Measurements from ENCODE around the gene RALGDS. TPM values are rescaled to one million over a fixed set of nuclear protein-coding genes. Genes with fewer than 3 reads are reported as not detected.
"Not testable (repeated sequence)": the region's sequence is repeated elsewhere in the genome, so short reads cannot be mapped to it uniquely, and the experiment has no call there.

The RALGDS gene
- total and polyA plus RNA-seq, 2 donors (not counting 3 experiments of a cell fraction or from before 2014, with no cell fraction given), result 41.4 to 60.0 TPM

DNA sequence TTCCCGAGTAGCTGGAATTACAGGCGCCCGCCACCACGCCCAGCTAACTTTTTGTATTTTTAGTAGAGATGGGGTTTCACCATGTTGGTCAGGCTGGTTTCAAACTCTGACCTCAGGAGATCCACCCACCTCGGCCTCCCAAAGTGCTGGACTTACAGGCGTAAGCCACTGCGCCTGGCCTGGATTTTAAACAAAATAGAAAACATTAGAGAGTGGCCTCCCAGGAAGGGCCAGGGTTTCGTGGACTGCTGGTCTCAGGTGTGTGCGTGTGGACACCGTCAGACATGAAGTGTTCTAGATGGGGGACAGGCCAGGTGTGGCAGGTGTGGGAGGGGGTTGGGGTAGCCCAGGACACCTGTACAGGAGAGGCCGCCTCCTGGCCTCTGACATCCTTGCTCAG lies 49.7 kb upstream of the RALGDS start:
- Histone ChIP-seq H3K4me2 (ENCODE audit: insufficient read depth, low read length) (no peak overlapping the region), H3K27me3 (ENCODE audit: control insufficient read depth in 2 of 2, insufficient read depth in 2 of 2, low read length in 2 of 2) (peaks cover 8 to 13% of the 10 kb centered on the region in 2 experiments), H3K36me3 (ENCODE audit: control insufficient read depth in 2 of 2, extremely low read depth in 1 of 2, insufficient read depth in 2 of 2, low read length in 2 of 2) (no peaks in the 10 kb centered on the region), H3K9ac (replicated peaks; ENCODE audit: extremely low read depth, insufficient read depth, low read length) (no peak overlapping the region), H3K9me1 (replicated peaks; ENCODE audit: control insufficient read depth, extremely low read depth, insufficient read depth, low read length) (no peaks in the 10 kb centered on the region), H2AFZ (ENCODE audit: low read depth, low read length) (no peak overlapping the region), H4K20me1 (replicated peaks; ENCODE audit: control insufficient read depth, extremely low read depth, insufficient read depth, low read length) (no peaks in the 10 kb centered on the region), H3K4me1 (ENCODE audit: control insufficient read depth, extremely low read depth, insufficient read depth, low read length) (no peaks in the 10 kb centered on the region), H3K27ac (ENCODE audit: insufficient read depth, low read depth, low read length) (no peak overlapping the region), H3K9me3 (replicated peaks; ENCODE audit: control insufficient read depth, insufficient read depth, low read length) (no peaks in the 10 kb centered on the region), H3K79me2 (ENCODE audit: control insufficient read depth, insufficient read depth, low read length) (no peaks in the 10 kb centered on the region), H3K4me3 (replicated peaks in 1 of 3; ENCODE audit: insufficient read depth in 1 of 3, low read depth in 1 of 3, low read length in 3 of 3) (no peak overlapping the region)
- no peak for TF ChIP-seq EZH2 (IDR thresholded peaks at IDR 0.05; ENCODE audit: borderline replicate concordance, low read depth, low read length, severe bottlenecking)
- TF ChIP-seq POLR2A (IDR thresholded peaks at IDR 0.05; ENCODE audit: low read depth, low read length), result no peak
- no peak for TF ChIP-seq GATA2 (IDR thresholded peaks at IDR 0.05; ENCODE audit: insufficient read depth, insufficient read length, low read depth, low read length)
- ChIA-PET CTCF (interaction anchor here (1.0 to 2.9 kb wide), 2 partner anchors 12 to 16 kb away, joined by 3 to 9 read pairs; no protein-coding TSS in a partner anchor), POLR2A (no interaction called here)
- FAIRE-seq (no peak), DNase-seq (ENCODE audit: low read depth, low spot score) (no peak)
- dilution Hi-C loops (cut with MboI; ENCODE audit: extremely low pct_ligation_motif_present, low sequenced_read_pairs), result no loop called here
- intact Hi-C loops (cut with micrococcal nuclease), result no loop called here
- no TSS peak for BruUV-seq (replicated peaks)

DNA sequence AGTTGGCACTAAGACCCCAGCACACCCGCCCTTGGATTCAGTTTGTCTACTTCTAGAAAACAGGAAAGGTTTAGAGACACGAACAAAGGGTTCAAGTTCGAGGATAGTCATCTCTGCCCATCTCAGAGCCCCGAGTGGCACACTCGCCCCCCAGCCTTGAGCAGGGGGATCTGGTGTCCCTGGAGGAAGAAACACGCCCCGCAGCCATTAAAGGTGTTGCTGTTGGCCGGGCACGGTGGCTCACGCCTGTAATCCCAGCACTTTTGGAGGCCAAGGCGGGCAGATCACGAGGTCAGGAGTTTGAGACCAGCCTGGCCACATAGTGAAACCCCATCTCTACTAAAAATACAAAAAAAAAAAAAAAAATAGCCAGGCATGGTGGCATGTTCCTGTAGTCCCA lies 48.6 kb upstream of the RALGDS start:
- FAIRE-seq; intact Hi-C loops (cut with micrococcal nuclease): not testable (repeated sequence)

More for the DNA sequence above, 48.6 kb upstream of the RALGDS start:
- H3K4me3 ChIP-seq (replicated peaks in 1 of 3; ENCODE audit: insufficient read depth in 1 of 3, low read depth in 1 of 3, low read length in 3 of 3); DNase-seq (ENCODE audit: low read depth, low spot score); H3K27ac ChIP-seq (ENCODE audit: insufficient read depth, low read depth, low read length); H3K4me1 ChIP-seq (ENCODE audit: control insufficient read depth, extremely low read depth, insufficient read depth, low read length); H2AFZ ChIP-seq (ENCODE audit: low read depth, low read length); H3K36me3 ChIP-seq (ENCODE audit: control insufficient read depth in 2 of 2, extremely low read depth in 1 of 2, insufficient read depth in 2 of 2, low read length in 2 of 2); dilution Hi-C loops (cut with MboI; ENCODE audit: extremely low pct_ligation_motif_present, low sequenced_read_pairs); H3K27me3 ChIP-seq (ENCODE audit: control insufficient read depth in 2 of 2, insufficient read depth in 2 of 2, low read length in 2 of 2); BruUV-seq (replicated peaks); H3K9me1 ChIP-seq (replicated peaks; ENCODE audit: control insufficient read depth, extremely low read depth, insufficient read depth, low read length); H3K9me3 ChIP-seq (replicated peaks; ENCODE audit: control insufficient read depth, insufficient read depth, low read length); H3K4me2 ChIP-seq (ENCODE audit: insufficient read depth, low read length); H3K9ac ChIP-seq (replicated peaks; ENCODE audit: extremely low read depth, insufficient read depth, low read length); H3K79me2 ChIP-seq (ENCODE audit: control insufficient read depth, insufficient read depth, low read length); H4K20me1 ChIP-seq (replicated peaks; ENCODE audit: control insufficient read depth, extremely low read depth, insufficient read depth, low read length); POLR2A ChIA-PET: not testable (repeated sequence)
- CTCF ChIA-PET, result interaction anchor here (2.9 kb wide), 1 partner anchor 17 kb away, joined by 9 read pairs; no protein-coding TSS in a partner anchor

All from endothelial cell of umbilical vein (primary cell).